Esophagus muscularis mucosa (tissue), 4 donors: Measurements from ENCODE around the gene IRAK1. TPM values are rescaled to one million over a fixed set of nuclear protein-coding genes. Genes with fewer than 3 reads are reported as not detected.
"Not testable (repeated sequence)": the region's sequence is repeated elsewhere in the genome, so short reads cannot be mapped to it uniquely, and the experiment has no call there.

Experiments used
- DNase-seq: peaks from one replicate; pipeline ENCODE4 v3.0.0-alpha.2; 2017; ENCODE audit errors: extremely low spot score
- H3K27ac ChIP-seq, 4 donors: fragments of 200-600 bp; sonication (generic); replicated peaks in 1 of 4; 1 replicate in 3 of 4; 2 replicates in 1 of 4; pipeline ENCODE4 v1.5.1; 2016 to 2019; ENCODE audit warnings: mild to moderate bottlenecking in 1 of 4
- H3K27me3 ChIP-seq, 4 donors: fragments of 200-600 bp; sonication (generic); one replicate each; pipeline versions ENCODE4 v1.5.1 to v1.6.0; 2016 to 2019
- H3K36me3 ChIP-seq, 4 donors: fragments of 200-600 bp; sonication (generic); one replicate each; pipeline ENCODE4 v1.5.1; 2016 to 2019
- H3K4me1 ChIP-seq, 4 donors: fragments of 200-600 bp; sonication (generic); one replicate each; pipeline ENCODE4 v1.5.1; 2016 to 2019
- H3K4me3 ChIP-seq, 4 donors: fragments of 200-600 bp; sonication (generic); 1 replicate in 2 of 4; 2 replicates in 2 of 4; pipeline ENCODE4 v1.5.1; 2016 to 2019; ENCODE audit warnings: mild to moderate bottlenecking in 4 of 4, moderate library complexity in 1 of 4
- H3K9me3 ChIP-seq, 4 donors: fragments of 200-600 bp; sonication (generic); 1 replicate in 3 of 4; 2 replicates in 1 of 4; pipeline ENCODE4 v1.5.1; 2016 to 2019
- CTCF ChIP-seq, 3 experiments: fragments of 200-600 bp in 2 of 3; fragments of 450-650 bp in 1 of 3; sonication (generic) in 2 of 3; IDR thresholded peaks; one replicate each; pipeline ENCODE4 v1.5.1; 2017 to 2019; ENCODE audit warnings: antibody characterized with exemption in 3 of 3, mild to moderate bottlenecking in 2 of 3, moderate library complexity in 1 of 3
- EP300 ChIP-seq: sonication (generic); formaldehyde crosslinking; IDR thresholded peaks from one replicate; pipeline ENCODE4 v1.6.1; 2017; ENCODE audit warnings: antibody characterized with exemption
- POLR2A ChIP-seq: fragments of 450-650 bp; IDR thresholded peaks from one replicate; pipeline ENCODE4 v1.6.1; 2017; ENCODE audit warnings: antibody characterized with exemption, moderate library complexity, mild to moderate bottlenecking, low read depth
- POLR2AphosphoS5 ChIP-seq, 2 donors: sonication (generic); formaldehyde crosslinking; IDR thresholded peaks; one replicate each; pipeline ENCODE4 v1.6.1; 2017; ENCODE audit warnings: antibody characterized with exemption in 2 of 2
- WGBS: methylation state at CpG from one replicate; pipeline ENCODE4 v1.1.5; 2018; 5-methylcytosine and 5-hydroxymethylcytosine counted together
- intact Hi-C: fragments of 100-400 bp; cut with DNase I; formaldehyde crosslinking; loops from one replicate; pipeline ENCODE4 v1.15.1; 2023
- total RNA-seq, 4 donors: library from RNA; depleted of rRNA; stranded (reverse); fragments of >200 nt; gene quantifications; one replicate each; pipeline versions ENCODE4 v1.1.0 to v1.2.1, GENCODE V29; 2016

The IRAK1 gene
- total RNA-seq, 4 donors from 2014 or later: 50.5 to 74.9 (median 67.6) TPM

GRCh38 chrX:153983321-153983801 lies 36.3 kb downstream of the IRAK1 start:
- Histone ChIP-seq H3K9me3 (no peaks in the 10 kb centered on the region), H3K27ac (no peak overlapping the region), H3K4me1 (peaks cover 4 to 10% (median 8%) of the 10 kb centered on the region in 4 donors), H3K4me3 (no peak overlapping the region), H3K36me3 (peaks cover 0 to 3% (median 2%) of the 10 kb centered on the region in 4 donors), H3K27me3 (no peaks in the 10 kb centered on the region)
- 70% methylated on average over 6 of the region's 12 CpGs for WGBS
- DNase-seq: no peak
- TF ChIP-seq POLR2A: no peak
- TF ChIP-seq POLR2AphosphoS5 (IDR thresholded peaks at IDR 0.05): no peak
- TF ChIP-seq CTCF (IDR thresholded peaks at IDR 0.05): no peak
- TF ChIP-seq EP300: no peak
- intact Hi-C loops: no loop called here

GRCh38 chrX:153981771-153982533 lies 37.8 kb downstream of the IRAK1 start:
- Histone ChIP-seq H3K27ac (peak overlapping the region in 2 of 4 donors; percentile 22 to 27), H3K4me3 (no peak overlapping the region), H3K4me1 (peaks cover 4 to 10% (median 8%) of the 10 kb centered on the region in 4 donors), H3K27me3 (no peaks in the 10 kb centered on the region), H3K9me3 (no peaks in the 10 kb centered on the region), H3K36me3 (peaks cover 0 to 3% (median 2%) of the 10 kb centered on the region in 4 donors)
- intact Hi-C loops: no loop called here
- DNase-seq: no peak
- TF ChIP-seq POLR2AphosphoS5 (IDR thresholded peaks at IDR 0.05) (no peak), CTCF (IDR thresholded peaks at IDR 0.05) (no peak), EP300 (no peak), POLR2A (no peak)
- WGBS: 88% methylated on average over 23 of the region's 52 CpGs

- H3K9me3 ChIP-seq: no peaks in the 10 kb centered on the region
- 88% methylated on average over 7 of the region's 7 CpGs for WGBS
- DNase-seq: no peak
- no peaks in the 10 kb centered on the region for H3K27me3 ChIP-seq
- no peak overlapping the region for H3K4me3 ChIP-seq
- H3K27ac ChIP-seq: peak overlapping the region in 2 of 4 donors; percentile 22 to 27
- peaks cover 4 to 10% (median 8%) of the 10 kb centered on the region in 4 donors for H3K4me1 ChIP-seq
- intact Hi-C loops: no loop called here
- TF ChIP-seq POLR2A (no peak), CTCF (IDR thresholded peaks at IDR 0.05) (no peak), POLR2AphosphoS5 (IDR thresholded peaks at IDR 0.05) (no peak), EP300 (no peak)
- H3K36me3 ChIP-seq: peaks cover 0 to 3% (median 2%) of the 10 kb centered on the region in 4 donors
These were observed 38.5 kb downstream of the IRAK1 start for GRCh38 chrX:153981231-153981630.

- H3K4me1 ChIP-seq, H3K27me3 ChIP-seq, H3K4me3 ChIP-seq, DNase-seq, intact Hi-C loops, H3K27ac ChIP-seq, H3K36me3 ChIP-seq, H3K9me3 ChIP-seq: not testable (repeated sequence)
- 88% methylated on average over 9 of the region's 10 CpGs for WGBS
These were observed 39.3 kb downstream of the IRAK1 start for GRCh38 chrX:153980394-153980793.

GRCh38 chrX:153974726-153975286 lies 44.9 kb downstream of the IRAK1 start:
- intact Hi-C loops: no loop called here
- WGBS: 88% methylated on average over 3 of the region's 3 CpGs
- DNase-seq: no peak
- TF ChIP-seq POLR2A: no peak
- no peak for TF ChIP-seq CTCF (IDR thresholded peaks at IDR 0.05)
- TF ChIP-seq POLR2AphosphoS5 (IDR thresholded peaks at IDR 0.05): no peak
- no peak for TF ChIP-seq EP300
- Histone ChIP-seq H3K4me1 (peaks cover 14 to 22% (median 19%) of the 10 kb centered on the region in 4 donors), H3K4me3 (no peak overlapping the region), H3K36me3 (no peaks in the 10 kb centered on the region), H3K9me3 (no peaks in the 10 kb centered on the region), H3K27me3 (no peaks in the 10 kb centered on the region), H3K27ac (peak overlapping the region in 3 of 4 donors; percentile 95 to 99 (median 98))
